ENCODE measurements around the gene TCL1A. TPM values are rescaled to one million over a fixed set of nuclear protein-coding genes. Genes with fewer than 3 reads are reported as not detected.
"Not testable (repeated sequence)": the region's sequence is repeated elsewhere in the genome, so short reads cannot be mapped to it uniquely, and the experiment has no call there.

The TCL1A gene
- total RNA-seq, 1 donor from 2014 or later, result 0.40 TPM

DNA sequence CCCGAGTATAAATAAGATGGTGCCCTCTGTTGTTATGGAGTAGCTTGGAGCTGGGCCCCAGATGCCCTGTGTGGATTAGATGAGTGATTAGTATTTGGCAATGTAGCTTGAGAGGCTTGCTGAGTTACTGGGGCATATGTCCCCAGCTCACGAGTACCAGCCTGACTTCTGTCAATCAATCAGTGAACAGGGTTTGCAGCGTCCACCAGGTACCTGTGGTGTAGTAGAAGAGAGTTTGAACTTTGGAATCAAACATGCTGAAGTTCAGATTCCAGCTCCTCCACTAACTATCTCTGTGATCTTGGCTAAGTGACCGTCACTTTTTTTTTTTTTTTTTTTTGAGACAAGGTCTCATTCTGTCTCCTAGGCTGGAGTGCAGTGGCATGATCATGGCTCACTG, 39.3 kb downstream of the TCL1A start:
- ATAC-seq, result no peak

DNA sequence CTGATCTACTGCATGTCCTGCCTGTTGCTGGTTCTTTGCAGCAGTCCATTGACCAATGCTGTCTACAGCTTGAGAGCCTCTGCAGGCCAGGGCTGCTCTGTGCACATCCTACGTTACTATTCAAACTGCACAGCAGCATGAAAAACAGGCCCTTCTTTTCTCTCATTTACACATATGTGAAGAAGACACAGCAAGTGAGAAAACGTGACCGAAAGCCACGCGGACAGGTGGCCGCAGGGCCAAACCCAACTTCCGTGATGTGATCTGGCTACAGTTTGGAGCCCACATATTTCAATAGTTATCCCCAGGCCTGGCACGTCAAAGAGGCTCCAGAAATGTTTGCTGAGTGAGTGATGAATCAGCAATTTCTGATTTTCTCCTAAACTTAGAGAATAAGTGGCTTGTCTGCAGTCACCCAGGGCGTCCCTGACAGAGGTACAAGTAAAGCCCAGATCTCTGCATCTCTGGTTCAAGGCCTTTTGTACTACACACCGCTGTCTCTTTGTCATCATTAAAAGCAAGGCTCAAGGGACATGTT, 45.6 kb downstream of the TCL1A start:
- ATAC-seq, result no peak

DNA sequence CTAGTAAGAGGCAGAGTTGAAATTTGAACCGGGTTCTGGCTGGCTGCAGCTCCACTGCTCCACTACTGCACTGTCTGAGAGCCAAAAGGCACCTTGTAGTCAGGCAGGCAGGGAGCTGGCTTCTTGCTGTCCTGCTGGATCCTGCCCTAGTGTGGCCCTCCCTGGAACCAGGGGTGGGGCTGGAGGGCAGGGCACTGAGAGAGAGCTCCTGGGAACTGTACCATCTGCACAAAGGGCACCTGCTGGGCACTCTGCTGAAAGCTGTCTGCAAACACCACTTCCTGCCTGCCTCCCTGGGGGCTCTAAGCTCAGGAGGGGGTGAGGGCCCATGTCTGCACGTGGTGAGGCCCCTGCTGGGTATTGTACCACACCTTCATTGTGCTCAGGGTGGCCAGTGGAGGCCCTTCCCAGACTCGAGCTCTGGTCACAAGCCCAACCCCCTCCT, 46.7 kb downstream of the TCL1A start:
- ATAC-seq, result no peak

DNA sequence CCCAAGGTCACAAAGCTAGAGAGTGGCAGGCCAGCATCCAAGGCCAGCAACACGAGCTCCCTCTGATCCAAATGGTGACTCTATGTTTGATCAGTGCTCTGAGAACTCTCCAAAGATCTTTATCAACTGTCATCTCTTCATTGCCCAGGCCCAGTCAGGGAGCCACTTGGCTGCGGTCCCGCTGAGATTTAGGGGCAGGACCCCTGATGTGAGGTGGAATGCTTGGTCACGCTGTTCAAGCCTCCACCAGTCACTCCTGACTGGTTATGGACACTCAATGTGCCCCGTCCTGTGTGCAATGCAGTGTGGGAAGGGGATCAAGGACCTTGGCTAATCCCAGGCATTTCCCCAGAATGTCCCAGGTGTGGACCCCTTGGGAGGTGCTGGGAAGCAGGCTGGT, 47.5 kb downstream of the TCL1A start:
- ATAC-seq, result no peak

DNA sequence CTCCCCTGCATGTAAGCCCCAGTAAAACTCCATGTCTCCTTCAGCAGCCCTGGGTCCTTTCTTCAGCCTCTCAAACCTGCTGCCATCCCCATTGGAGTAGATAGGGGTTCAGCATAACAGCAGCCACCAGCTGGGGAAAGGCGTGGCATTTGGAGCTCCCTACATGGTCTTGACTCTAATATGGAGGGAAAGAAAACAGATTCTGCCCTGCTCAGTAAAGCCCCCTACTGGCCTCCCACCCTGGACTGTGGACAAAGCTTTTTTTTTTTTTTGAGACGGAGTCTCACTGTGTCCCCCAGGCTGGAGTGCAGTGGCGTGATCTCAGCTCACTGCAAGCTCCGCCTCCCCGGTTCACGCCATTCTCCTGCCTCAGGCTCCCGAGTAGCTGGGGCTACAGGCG, 48.4 kb downstream of the TCL1A start:
- not testable (repeated sequence) for ATAC-seq

DNA sequence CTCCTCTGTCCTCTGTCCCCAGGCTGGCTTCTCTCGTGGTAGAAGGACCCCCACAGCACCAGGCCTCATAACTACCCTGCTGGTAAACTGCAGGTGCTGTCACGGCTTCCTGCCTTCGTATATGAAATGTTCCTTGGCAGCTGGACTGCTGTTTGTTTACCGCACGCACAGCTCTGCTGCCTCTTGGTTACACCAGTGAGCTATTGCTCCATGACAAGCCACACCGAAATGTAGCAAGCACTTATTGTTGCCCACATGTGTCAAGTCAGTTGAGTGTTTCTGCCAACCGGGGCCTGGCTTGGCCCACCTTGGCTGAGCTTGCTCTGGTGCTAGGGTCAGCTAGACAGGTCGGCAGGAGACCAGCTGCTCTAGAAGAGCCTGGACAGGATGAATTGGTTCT, 49.4 kb downstream of the TCL1A start:
- no peak for ATAC-seq

DNA sequence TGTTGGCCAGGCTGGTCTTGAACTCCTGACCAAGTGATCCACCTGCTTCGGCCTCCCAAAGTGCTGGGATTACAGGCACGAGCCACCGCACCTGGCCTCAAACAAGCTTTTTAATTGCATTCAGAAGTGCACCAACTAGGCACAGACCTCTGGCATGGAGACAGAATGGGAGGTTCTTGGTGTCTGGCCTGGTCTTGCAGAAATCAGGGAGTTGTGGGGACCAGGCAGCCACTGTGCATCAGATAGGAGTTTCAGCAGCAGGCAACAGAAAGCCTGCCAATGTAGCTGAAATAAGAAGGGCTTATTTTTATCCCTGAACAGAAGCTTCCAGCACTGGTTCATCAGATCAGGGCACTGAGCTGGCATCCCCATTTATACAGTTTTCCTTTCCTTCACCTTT, 49.9 kb downstream of the TCL1A start:
- ATAC-seq, result no peak

DNA sequence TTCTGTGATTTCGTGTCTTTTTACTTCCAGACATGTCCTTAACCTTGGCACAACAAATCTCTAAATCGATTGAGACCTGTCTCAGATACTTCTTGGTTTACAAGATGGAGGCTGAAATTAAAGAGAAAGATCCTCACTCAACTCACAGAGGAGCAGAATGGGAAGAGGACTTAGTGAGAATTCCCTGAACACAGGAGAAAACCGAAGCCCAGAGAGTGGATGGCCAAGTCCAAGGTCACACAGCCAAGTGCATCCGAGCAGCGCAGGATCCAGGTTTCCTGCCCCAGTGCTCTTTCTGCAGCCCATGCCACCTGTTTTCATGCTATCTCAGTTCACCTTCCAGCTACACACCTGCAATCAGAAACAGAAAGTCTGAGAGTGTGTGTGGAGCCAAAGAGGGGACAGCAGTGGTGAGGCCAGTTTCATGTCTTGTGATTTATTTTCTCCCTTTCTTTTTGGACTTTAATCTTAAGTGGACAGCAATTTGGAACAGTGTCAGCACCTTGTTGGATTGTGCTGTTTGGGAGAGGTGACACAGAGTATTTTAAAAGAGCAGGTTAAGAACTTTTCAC, 50.6 kb downstream of the TCL1A start:
- ATAC-seq, result no peak

DNA sequence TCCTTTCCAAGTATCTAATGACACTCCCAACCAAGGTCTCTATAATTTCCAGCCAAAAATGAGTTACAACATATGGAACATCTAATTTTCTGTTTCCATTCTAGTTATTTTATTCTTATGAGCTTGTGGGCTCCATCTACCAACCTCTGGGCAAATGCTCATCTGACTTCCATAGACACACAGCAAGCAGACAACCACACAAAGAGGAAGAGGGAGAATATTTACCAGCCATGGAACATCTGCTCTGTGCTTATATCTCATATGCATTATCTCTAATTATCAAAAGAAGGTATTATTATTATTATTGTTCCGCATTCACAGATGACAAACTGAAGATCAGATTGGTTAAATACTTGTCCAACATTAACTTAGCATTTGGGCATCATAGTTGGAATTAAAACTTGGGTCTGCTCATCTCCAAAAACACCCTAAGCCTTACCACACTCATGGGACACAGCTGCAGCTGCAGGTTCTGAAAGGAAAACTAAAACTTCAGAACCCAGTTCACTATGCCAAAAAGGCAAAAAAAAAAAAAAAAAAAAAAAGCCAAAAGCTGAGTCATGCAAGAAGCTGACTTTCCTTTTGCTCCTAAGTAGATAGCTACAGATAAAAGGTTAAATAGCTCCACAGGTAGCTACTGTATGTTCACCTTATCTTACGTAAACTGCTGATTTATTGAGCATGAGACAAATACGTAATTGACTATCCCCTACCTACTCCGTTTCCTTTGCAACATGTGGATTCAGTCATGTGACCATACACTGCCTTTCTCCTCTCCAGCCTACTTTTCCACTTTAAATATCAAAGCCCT, 51.3 kb downstream of the TCL1A start:
- no peak for ATAC-seq

DNA sequence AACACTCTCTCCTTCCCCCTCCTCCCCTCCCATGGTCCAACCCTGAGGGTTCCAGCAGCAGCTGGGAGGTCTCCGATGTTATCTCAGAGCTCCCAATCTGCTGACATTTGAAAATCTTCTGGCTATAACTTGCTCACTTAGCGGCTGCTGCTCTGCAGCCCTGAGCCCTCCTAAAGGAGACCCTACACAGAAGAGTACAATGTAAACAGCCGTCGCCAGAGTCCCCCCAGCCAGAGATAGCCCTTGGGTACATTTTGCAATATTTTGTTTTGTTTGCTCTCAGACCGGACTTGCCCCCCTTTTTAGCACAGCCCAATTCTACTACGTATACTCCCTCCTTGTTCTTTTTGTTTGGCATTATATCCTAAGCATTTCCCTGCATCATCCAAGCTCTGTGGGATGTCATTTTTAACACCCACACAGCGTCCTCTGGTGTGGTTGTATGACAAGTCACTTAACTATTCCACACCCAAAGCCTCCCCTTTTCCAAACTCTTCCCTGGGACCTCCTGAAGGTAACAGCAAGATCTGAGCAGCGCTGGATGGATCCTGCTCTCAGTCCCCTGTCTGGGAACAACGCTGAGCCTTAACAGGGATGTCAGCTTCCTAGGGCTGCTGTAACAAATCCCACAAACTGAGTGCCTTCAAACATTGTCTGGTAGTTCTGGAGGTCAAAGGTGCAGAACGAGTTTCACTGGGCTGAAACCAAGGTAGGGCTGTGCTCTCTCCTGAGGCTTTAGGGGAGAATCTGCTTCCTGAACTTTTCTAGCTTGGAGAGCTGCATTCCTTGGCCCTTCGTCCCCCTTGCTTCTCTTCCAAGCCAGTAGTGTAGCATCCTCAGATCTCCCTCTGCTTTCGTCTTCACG, 53.0 kb downstream of the TCL1A start:
- no peak for ATAC-seq

DNA sequence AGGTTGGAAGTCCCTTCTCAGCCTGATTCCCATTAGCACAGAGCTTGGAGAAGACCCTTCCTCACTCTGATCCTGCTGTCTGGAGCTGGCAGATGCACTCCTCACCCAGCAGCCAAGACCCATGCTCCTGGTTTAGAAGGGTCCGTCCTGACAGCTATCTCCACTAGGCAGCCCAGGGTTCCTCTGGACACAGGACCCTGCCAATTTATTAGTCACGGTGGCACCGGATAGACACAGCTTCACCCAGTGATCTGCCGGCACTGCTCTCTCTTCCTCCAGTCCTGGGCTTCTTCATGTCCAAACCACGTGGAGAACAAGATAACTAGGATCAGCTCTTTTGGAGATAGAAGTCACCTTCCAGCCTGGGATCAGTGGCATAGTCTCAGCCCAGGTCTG, 53.9 kb downstream of the TCL1A start:
- ATAC-seq, result no peak

Other genes with a start within 250 kb of the TCL1A start
- 1.9 TPM for gene SYNE3, start 197.5 kb downstream of the TCL1A start, total RNA-seq
- gene GLRX5, start 179.1 kb downstream of the TCL1A start, total RNA-seq, result 27.8 TPM
- gene TCL1B, start 27.7 kb downstream of the TCL1A start, total RNA-seq, result not detected
- not detected for gene TUNAR, start 162.7 kb upstream of the TCL1A start, total RNA-seq

Data from esophagus mucosa (tissue), 1 donor.